ENCODE data around the gene TUBB2A. TPM values are rescaled to one million over a fixed set of nuclear protein-coding genes. Genes with fewer than 3 reads are reported as not detected.
"Not testable (repeated sequence)": the region's sequence is repeated elsewhere in the genome, so short reads cannot be mapped to it uniquely, and the experiment has no call there.

The TUBB2A gene
- total RNA-seq, 2 experiments from 2014 or later = 2.5 to 3.6 TPM

DNA sequence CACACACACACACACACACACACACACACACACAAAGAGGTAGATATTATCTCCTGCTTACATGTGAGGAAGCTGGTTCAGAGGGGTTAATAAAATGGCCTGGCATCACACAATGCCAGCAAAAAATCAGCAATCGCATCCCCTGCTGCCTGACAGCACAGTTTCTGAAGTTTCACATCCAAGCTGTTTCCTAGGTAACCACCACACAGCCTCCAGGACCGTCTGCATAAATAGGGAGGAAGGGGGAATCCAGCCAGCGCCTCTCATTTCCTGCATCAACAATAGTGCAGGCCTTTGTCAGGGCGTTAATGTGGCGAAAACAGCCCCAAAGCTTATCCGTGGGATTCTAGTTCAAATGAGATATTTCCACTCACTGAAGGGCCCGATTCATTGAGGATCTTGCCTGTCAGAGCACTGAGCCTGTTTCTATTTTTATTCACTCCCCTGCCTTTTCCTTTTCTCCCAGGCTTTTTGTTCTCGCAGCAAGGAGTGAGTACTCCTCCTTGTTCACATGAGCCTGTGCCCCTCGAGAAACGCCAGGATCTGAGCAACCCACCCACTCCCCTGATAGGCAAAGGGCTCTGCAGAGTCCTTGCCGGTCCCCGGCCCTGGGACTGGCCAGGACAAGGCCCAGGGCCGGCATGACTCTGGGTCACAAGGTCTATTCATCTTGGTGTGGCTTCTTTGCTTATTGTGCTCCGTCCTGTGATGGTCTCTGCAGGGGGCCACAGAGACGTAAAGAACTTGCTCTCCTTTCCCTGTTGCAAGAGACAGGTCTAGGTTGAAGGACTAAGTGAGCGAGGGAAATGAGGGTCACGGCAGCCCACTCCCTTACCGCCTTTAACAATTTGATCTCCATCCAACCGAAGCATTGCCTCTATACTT is 37.4 kb upstream of the TUBB2A start:
- DNase-seq = no peak
- ChIA-PET CTCF (no interaction called here), POLR2A (interaction anchor here (1.6 kb wide), 1 partner anchor 14 kb away, joined by 3 read pairs; no protein-coding TSS in a partner anchor)
- H3K27me3 Mint-ChIP-seq = peaks cover 6% of the 10 kb centered on the region
- no peaks in the 10 kb centered on the region for H3K4me1 Mint-ChIP-seq
- no peaks in the 10 kb centered on the region for H3K36me3 Mint-ChIP-seq (ENCODE audit: low read depth)
- peaks cover 2% of the 10 kb centered on the region for H3K9me3 Mint-ChIP-seq
- no peak overlapping the region for H3K4me3 Mint-ChIP-seq
- H3K27ac Mint-ChIP-seq = no peak overlapping the region

DNA sequence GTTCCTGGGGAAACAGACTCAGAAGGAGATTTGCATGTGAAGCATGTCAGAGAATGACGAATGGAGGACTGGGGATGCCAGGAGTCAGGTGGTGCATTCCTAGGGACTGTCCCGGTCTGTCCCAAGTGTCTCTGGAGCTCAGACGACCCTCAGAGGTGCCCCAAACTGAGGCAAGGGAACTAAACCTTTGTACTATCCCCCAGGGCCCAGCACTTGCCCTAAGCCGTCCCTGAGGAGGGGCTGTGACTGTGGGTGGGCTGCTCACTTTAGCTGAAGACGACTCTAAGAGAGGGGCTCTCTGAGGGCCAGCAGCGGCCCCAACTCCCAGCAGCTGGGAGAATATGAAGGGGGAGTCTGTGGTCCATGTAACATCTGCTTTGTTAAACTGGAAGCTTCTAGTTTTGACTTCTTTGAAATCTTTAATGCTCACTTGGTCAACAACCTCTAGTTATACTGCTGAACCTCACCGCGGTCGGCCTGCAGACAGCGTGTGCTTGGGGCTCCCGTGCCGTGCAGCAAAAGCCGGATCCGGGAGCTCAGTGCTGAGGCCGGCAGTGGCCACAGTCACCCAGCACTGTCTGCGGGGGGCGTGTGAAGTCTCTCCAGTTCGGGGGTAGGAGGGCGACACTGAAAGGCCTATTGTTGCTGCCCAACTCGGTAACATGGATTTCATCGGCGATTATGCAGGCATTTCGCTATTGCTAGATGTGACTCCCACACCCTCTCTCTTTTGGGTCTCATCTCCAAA is 35.9 kb upstream of the TUBB2A start:
- no peaks in the 10 kb centered on the region for H3K9me3 Mint-ChIP-seq
- POLR2A ChIA-PET = no interaction called here
- H3K4me3 Mint-ChIP-seq = no peak overlapping the region
- CTCF ChIA-PET = interaction anchor here (0.5 kb wide), 1 partner anchor 23 kb away, joined by 5 read pairs; no protein-coding TSS in a partner anchor
- DNase-seq = no peak
- H3K36me3 Mint-ChIP-seq (ENCODE audit: low read depth) = no peaks in the 10 kb centered on the region
- H3K27me3 Mint-ChIP-seq = peaks cover 10% of the 10 kb centered on the region
- H3K27ac Mint-ChIP-seq = no peak overlapping the region
- H3K4me1 Mint-ChIP-seq = no peaks in the 10 kb centered on the region

DNA sequence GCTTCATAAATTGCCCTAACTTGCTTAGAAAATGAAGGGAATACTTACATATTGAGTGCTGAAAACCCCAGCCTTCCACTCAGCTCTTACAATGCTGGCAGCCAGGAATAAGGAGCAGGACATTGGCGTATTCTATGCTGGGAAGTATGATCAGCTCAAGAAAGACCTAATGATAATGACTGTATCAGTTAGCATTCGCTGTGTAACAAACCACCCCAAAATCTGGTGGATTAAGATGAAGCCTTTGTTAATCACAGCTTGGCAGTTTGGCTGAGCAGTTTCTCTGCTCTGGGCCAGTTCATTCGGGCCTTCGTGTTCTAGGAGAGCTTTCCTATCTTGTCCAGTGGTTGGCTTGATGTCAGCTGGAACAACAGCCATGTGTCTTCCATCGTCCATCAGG is 33.4 kb upstream of the TUBB2A start:
- DNase-seq = no peak
- Mint-ChIP-seq H3K9me3 (no peaks in the 10 kb centered on the region), H3K27me3 (peaks cover 18% of the 10 kb centered on the region), H3K4me1 (no peaks in the 10 kb centered on the region), H3K4me3 (no peak overlapping the region), H3K36me3 (ENCODE audit: low read depth) (no peaks in the 10 kb centered on the region), H3K27ac (no peak overlapping the region)
- CTCF ChIA-PET = interaction anchor here (0.5 kb wide), 1 partner anchor 64 kb away, joined by 3 read pairs; no protein-coding TSS in a partner anchor
- POLR2A ChIA-PET = no interaction called here

DNA sequence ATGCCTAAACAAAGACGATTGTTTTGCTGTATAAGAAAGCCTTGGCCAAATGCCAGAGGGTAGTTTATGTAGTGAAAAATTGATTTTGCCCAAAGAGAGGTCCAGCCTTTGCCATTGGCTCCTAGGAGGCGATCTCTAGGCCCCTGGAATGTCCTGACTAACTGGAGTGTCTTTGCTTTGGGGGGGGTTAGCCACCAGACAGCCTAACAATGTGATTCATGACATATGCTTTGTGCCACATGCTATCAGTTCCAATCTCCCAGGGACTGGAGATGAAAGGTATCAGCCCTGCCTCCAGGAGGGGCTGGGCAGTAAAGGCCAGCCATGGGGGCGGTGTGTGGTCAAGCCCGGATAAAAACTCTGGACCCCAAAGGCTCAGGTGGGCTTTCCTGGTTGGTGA is 32.7 kb upstream of the TUBB2A start:
- H3K4me3 Mint-ChIP-seq = no peak overlapping the region
- H3K9me3 Mint-ChIP-seq = no peaks in the 10 kb centered on the region
- no peaks in the 10 kb centered on the region for H3K36me3 Mint-ChIP-seq (ENCODE audit: low read depth)
- no peaks in the 10 kb centered on the region for H3K4me1 Mint-ChIP-seq
- ChIA-PET POLR2A (no interaction called here), CTCF (interaction anchor here (0.5 kb wide), 1 partner anchor 63 kb away, joined by 3 read pairs; no protein-coding TSS in a partner anchor)
- no peak for DNase-seq
- H3K27ac Mint-ChIP-seq = no peak overlapping the region
- H3K27me3 Mint-ChIP-seq = peaks cover 24% of the 10 kb centered on the region

DNA sequence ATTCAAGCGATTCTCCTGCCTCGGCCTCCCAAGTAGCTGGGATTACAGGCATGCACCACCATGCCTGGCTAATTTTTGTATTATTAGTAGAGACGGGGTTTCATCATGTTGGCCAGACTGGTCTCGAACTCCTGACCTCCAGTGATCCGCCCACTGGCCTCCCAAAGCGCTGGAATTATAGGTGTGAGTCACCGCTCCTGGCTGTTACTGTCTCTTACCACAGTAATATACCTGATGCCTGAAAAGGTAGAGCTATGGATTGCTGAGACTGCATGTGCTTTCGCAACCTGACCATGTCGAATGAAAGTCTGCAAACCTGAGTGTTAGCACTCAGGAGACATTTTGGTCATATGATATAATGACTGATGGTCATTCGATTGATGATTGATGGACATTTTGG is 31.8 kb upstream of the TUBB2A start:
- H3K36me3 Mint-ChIP-seq (ENCODE audit: low read depth); DNase-seq; H3K4me1 Mint-ChIP-seq; H3K27ac Mint-ChIP-seq; H3K4me3 Mint-ChIP-seq; CTCF ChIA-PET; H3K9me3 Mint-ChIP-seq; POLR2A ChIA-PET: not testable (repeated sequence)
- H3K27me3 Mint-ChIP-seq = peaks cover 30% of the 10 kb centered on the region

DNA sequence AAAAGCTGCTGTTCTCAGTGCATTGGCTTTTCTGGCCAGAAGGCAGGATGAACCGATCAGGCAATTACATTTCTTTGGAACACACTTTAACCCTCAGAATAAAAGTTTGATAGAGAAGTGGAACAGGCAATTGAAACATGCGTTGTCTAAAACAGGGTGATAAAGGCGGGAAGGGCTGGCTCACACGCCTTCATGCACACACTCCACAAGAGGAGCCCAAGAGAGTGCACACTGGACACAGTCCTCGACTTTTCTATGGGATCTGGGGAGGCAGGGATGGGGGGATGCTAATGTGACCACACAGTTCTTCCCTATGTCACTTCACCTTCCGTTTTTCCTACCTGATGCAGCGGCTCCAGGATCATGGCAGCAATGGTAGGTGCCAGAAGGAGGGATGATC is 30.9 kb upstream of the TUBB2A start:
- H3K4me1 Mint-ChIP-seq = no peaks in the 10 kb centered on the region
- no peaks in the 10 kb centered on the region for H3K9me3 Mint-ChIP-seq
- H3K27ac Mint-ChIP-seq = no peak overlapping the region
- POLR2A ChIA-PET = no interaction called here
- no peak for DNase-seq
- CTCF ChIA-PET = no interaction called here
- H3K4me3 Mint-ChIP-seq = no peak overlapping the region
- H3K27me3 Mint-ChIP-seq = peaks cover 33% of the 10 kb centered on the region
- H3K36me3 Mint-ChIP-seq (ENCODE audit: low read depth) = no peaks in the 10 kb centered on the region

DNA sequence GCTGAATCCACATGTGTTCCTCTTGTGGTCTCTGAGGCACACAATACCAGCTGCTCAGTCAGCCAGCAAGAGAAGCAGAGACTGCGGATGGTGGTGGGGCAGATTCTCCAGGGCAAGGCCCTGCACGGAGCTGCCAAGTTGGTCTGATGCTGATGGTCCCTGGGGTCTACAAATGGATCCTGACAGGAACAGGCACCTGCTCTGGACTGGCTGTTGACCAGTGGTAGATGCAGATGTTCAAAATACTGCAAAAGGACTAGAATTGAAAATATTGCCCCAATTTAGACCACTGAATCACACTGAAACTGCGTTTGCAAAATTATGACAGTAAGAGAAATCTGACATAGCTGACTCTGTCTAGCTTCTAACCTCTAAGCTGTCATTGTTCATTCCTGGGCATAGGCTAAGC is 29.6 kb upstream of the TUBB2A start:
- Mint-ChIP-seq H3K9me3 (no peaks in the 10 kb centered on the region), H3K27ac (no peak overlapping the region), H3K36me3 (ENCODE audit: low read depth) (no peaks in the 10 kb centered on the region), H3K4me1 (no peaks in the 10 kb centered on the region), H3K27me3 (peaks cover 33% of the 10 kb centered on the region), H3K4me3 (no peak overlapping the region)
- ChIA-PET POLR2A (no interaction called here), CTCF (no interaction called here)
- DNase-seq = no peak

DNA sequence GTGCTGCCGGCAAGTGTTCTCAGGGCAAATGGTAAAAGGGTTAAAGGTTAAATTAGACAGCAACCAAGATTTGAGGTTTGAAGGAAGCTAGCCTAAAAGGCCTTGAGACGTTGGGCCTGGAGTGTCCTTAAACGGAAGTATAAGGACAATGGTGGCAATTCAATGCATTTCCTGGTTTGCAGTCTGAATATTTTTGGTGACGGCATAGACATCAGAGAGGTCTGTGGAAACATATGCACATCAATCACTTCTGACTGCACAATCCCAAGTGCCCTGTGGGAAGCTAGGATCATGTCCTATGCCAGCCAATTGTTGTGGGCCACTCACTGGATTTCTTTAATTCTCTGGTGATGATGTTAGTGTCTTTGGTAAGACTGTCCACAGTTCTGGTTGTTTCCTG is 25.7 kb upstream of the TUBB2A start:
- Mint-ChIP-seq H3K4me1 (no peaks in the 10 kb centered on the region), H3K36me3 (ENCODE audit: low read depth) (no peaks in the 10 kb centered on the region), H3K4me3 (no peak overlapping the region), H3K27ac (no peak overlapping the region), H3K9me3 (no peaks in the 10 kb centered on the region), H3K27me3 (peaks cover 25% of the 10 kb centered on the region)
- ChIA-PET CTCF (interaction anchor here (1.5 kb wide), 1 partner anchor 68 kb away, joined by 7 read pairs; no protein-coding TSS in a partner anchor), POLR2A (no interaction called here)
- DNase-seq = no peak

DNA sequence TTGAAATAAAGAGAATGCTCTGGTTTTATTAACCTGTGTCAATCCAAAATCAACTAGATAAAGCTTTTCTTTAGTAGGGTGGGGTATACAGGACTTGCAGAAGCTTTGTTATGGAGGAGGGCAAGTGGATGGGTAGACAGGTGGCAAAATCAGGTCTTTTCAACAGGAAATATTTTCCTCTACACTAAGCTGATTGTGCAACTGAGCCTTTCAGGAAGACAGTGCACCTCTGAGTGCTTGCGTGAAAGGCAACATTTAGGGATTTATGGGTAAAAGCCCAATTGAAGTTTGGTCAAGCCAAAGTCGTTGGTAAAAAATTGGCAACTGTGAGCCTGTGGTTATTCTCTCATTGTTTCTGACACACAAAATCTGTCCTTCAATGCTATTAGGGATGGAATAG is 23.8 kb upstream of the TUBB2A start:
- ChIA-PET CTCF (no interaction called here), POLR2A (no interaction called here)
- DNase-seq = no peak
- Mint-ChIP-seq H3K27ac (no peak overlapping the region), H3K4me1 (peaks cover 5% of the 10 kb centered on the region), H3K4me3 (no peak overlapping the region), H3K36me3 (ENCODE audit: low read depth) (no peaks in the 10 kb centered on the region), H3K9me3 (no peaks in the 10 kb centered on the region), H3K27me3 (peaks cover 18% of the 10 kb centered on the region)

DNA sequence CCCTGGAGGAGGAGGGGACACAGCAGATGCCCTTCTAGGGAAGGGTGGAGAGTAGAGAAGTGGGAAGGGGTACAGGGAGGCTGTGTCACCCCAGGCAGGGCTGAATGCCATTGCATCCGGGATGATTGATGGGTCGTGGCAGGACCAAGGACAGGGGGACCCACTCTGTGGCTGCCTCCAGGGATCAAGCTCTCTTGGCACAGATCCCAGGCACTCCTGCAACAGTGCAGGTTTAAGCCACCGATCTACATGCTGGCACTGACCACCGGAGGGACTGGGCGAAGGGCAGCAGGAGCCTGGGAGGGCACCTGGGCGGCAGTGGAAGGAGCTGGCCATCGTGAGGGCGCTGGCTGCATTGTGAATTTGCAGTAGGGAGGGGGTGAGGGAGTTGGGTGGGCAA is 22.6 kb upstream of the TUBB2A start:
- H3K9me3 Mint-ChIP-seq; H3K27ac Mint-ChIP-seq; H3K4me1 Mint-ChIP-seq; DNase-seq; H3K4me3 Mint-ChIP-seq; H3K36me3 Mint-ChIP-seq (ENCODE audit: low read depth); POLR2A ChIA-PET; CTCF ChIA-PET: not testable (repeated sequence)
- peaks cover 11% of the 10 kb centered on the region for H3K27me3 Mint-ChIP-seq

DNA sequence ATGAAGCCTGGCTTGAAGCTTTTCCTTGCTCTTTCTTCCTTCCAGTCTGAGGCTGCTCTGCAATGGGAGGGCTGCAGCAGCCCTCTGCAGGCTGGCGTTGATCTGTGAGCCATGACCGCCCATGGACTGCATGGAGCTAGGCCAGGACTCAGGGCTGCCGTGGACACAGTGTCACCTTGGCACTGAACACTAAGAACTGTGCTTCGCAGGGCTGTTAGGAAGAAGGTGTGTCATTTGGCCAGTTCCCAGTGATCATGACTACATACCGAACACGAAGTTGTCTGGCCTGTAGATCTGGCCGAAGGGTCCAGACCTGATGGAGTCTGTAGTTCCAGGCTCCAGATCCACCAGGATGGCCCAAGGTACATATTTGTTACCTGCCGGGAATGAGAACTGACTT is 21.3 kb upstream of the TUBB2A start:
- CTCF ChIA-PET; H3K27me3 Mint-ChIP-seq; DNase-seq; H3K4me1 Mint-ChIP-seq; H3K4me3 Mint-ChIP-seq; POLR2A ChIA-PET; H3K36me3 Mint-ChIP-seq (ENCODE audit: low read depth); H3K27ac Mint-ChIP-seq; H3K9me3 Mint-ChIP-seq: not testable (repeated sequence)

DNA sequence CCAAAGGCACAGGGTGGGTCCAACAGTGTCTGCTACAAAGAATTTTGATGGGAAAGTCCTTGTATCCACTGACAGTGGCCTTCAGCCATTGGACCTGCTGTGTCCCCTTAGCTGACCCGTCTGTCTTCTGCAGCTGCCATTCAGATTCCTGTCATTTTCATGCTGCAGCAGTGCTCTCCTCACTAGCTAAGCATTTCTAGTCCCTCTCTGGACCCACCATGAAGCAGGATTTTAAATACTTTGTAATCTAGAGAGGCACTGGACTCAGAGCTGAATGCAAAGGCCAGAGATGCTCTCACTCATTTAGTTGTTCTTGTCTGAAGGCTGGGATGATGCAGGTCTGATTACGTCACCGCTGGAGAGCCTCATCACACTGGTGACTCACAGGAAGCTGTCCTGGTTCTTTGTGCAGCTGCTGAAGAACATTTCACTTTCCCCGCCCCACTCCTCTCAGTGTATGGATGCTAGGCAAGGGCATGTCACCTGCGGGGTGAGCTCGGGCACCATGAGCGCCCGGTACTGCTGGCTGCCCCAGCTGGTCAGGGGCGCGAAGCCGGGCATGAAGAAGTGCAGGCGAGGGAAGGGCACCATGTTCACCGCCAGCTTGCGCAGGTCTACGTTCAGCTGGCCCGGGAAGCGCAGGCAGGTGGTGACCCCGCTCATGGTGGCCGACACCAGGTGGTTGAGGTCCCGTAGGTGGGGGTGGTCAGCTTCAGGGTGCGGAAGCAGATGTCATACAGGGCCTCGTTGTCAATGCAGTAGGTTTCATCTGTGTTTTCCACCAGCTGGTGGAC is 19.4 kb upstream of the TUBB2A start:
- H3K36me3 Mint-ChIP-seq (ENCODE audit: low read depth) = no peaks in the 10 kb centered on the region
- peak; percentile 68 for DNase-seq
- no peaks in the 10 kb centered on the region for H3K9me3 Mint-ChIP-seq
- no peak overlapping the region for H3K4me3 Mint-ChIP-seq
- CTCF ChIA-PET = interaction anchor here (0.5 to 1.7 kb wide), 2 partner anchors 50 to 75 kb away, joined by 4 to 5 read pairs; no protein-coding TSS in a partner anchor
- H3K27me3 Mint-ChIP-seq = peaks cover 2% of the 10 kb centered on the region
- POLR2A ChIA-PET = interaction anchor here (1.2 kb wide), 1 partner anchor 14 kb away, joined by 3 read pairs; no protein-coding TSS in a partner anchor
- H3K27ac Mint-ChIP-seq = no peak overlapping the region
- peaks cover 7% of the 10 kb centered on the region for H3K4me1 Mint-ChIP-seq
